Breast epithelium (tissue), 4 donors: ENCODE results near the gene ZNF266. TPM values are rescaled to one million over a fixed set of nuclear protein-coding genes. Genes with fewer than 3 reads are reported as not detected.

Source experiments
- DNase-seq, 2 donors: peaks; one replicate each; pipeline ENCODE4 v3.0.0-alpha.2; 2019; ENCODE audit warnings: low spot score in 2 of 2
- H3K27ac ChIP-seq, 2 donors: fragments of 200-600 bp; sonication (generic) in 1 of 2; one replicate each; pipeline ENCODE4 v1.5.1; 2016 to 2019; ENCODE audit warnings: mild to moderate bottlenecking in 1 of 2
- H3K27me3 ChIP-seq, 2 donors: fragments of 200-600 bp; sonication (generic) in 1 of 2; one replicate each; pipeline versions ENCODE4 v1.5.1 to v1.6.0; 2017 to 2019; ENCODE audit warnings: control low read depth in 1 of 2, mild to moderate bottlenecking in 1 of 2
- H3K36me3 ChIP-seq: fragments of 200-600 bp; one replicate; pipeline ENCODE4 v1.5.1; 2019
- H3K4me1 ChIP-seq, 2 donors: fragments of 200-600 bp; sonication (generic); one replicate each; pipeline ENCODE4 v1.5.1; 2016 to 2019; ENCODE audit warnings: control low read depth in 1 of 2
- H3K4me3 ChIP-seq, 3 donors: fragments of 200-600 bp; sonication (generic); 1 replicate in 2 of 3; 2 replicates in 1 of 3; pipeline ENCODE4 v1.5.1; 2016 to 2019; ENCODE audit warnings: mild to moderate bottlenecking in 3 of 3, moderate library complexity in 2 of 3
- H3K9me3 ChIP-seq, 2 donors: fragments of 200-600 bp; sonication (generic) in 1 of 2; one replicate each; pipeline ENCODE4 v1.5.1; 2016 to 2019; ENCODE audit warnings: control low read depth in 1 of 2
- POLR2A ChIP-seq: fragments of 450-650 bp; IDR thresholded peaks from one replicate; pipeline ENCODE4 v1.6.1; 2016; ENCODE audit warnings: antibody characterized with exemption, mild to moderate bottlenecking, moderate library complexity
- POLR2AphosphoS5 ChIP-seq, 3 donors: sonication (generic); formaldehyde crosslinking; IDR thresholded peaks; one replicate each; pipeline ENCODE4 v1.6.1; 2017; ENCODE audit warnings: antibody characterized with exemption in 3 of 3
- intact Hi-C: fragments of 100-400 bp; cut with DNase I; formaldehyde crosslinking; loops from one replicate; pipeline ENCODE4 v1.15.1; 2023; ENCODE audit warnings: low total_unique reads
- total RNA-seq, 3 donors: library from RNA; depleted of rRNA; stranded (reverse); fragments of >200 nt; gene quantifications; one replicate each; pipeline ENCODE4 v1.1.0, GENCODE V29; 2016
- TF ChIP-seq, protein P1 (sequence below), 3 donors: fragments of 450-650 bp; IDR thresholded peaks; one replicate each; pipeline ENCODE4 v1.5.1; 2016 to 2017; ENCODE audit warnings: antibody characterized with exemption in 3 of 3, mild to moderate bottlenecking in 3 of 3, moderate library complexity in 3 of 3

The ZNF266 gene
- 10 to 100 TPM; 20.5 to 45.8 (median 44.2) TPM for total RNA-seq

DNA sequence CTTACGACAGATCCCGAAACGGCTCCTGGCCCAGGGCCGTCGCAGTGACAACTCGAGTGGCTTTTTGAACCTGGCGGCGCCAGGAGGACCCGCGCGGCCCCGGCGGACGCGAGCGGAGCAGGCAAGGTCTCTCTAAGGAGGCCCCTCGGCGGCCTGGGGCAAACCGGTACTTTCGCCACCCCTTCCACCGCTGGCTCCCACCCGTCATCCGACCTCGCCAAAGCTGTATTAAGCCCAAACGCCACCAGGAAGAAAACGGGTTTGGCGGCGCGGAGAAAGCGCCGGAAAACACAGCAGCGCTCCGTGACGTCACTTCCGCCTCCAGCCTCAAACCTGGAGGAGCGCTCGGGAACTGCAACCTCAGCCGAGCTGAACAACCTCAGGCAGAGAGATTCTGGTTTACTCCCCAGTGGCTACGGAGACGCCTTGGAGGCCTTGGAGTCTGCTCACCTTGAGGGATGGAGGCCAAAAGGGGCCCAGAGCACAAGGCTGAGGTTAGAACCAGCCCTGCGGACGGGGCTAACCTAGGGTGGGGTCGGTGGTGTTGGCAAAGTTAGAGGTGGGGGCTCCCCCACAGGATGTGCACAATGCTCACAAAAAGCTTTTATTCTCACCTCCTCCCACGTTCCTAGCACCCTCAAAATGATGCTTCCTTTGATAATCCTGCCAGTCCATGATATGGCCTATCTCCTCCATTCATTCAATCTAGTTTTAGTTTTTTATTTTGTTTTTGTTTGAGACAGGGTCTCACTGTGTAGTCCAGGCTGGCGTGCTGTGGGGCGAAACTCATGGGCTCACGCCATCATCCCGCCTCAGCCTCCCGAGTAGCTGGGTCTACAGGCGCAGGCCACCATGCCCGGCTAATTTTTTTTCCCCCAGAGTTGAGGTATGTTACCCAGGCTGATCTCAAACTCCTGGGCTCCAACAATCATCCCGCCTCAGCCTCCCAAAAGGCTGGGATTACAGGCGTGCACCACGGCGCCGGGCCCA lies at the start of gene ZNF266:
Gene ZNF266, minus strand, starts transcription at position 295 of the 990 bp plus-strand sequence. CDS start 15,484 bp downstream, outside the sequence.
- TF ChIP-seq, protein P1, sequence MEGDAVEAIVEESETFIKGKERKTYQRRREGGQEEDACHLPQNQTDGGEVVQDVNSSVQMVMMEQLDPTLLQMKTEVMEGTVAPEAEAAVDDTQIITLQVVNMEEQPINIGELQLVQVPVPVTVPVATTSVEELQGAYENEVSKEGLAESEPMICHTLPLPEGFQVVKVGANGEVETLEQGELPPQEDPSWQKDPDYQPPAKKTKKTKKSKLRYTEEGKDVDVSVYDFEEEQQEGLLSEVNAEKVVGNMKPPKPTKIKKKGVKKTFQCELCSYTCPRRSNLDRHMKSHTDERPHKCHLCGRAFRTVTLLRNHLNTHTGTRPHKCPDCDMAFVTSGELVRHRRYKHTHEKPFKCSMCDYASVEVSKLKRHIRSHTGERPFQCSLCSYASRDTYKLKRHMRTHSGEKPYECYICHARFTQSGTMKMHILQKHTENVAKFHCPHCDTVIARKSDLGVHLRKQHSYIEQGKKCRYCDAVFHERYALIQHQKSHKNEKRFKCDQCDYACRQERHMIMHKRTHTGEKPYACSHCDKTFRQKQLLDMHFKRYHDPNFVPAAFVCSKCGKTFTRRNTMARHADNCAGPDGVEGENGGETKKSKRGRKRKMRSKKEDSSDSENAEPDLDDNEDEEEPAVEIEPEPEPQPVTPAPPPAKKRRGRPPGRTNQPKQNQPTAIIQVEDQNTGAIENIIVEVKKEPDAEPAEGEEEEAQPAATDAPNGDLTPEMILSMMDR (IDR thresholded peaks at IDR 0.05) = peak; percentile 85 to 95 (median 88)
- TF ChIP-seq POLR2A (no peak), POLR2AphosphoS5 (IDR thresholded peaks at IDR 0.05) (peak; percentile 51 to 85 (median 78))
- H3K4me1 ChIP-seq = no peaks in the 10 kb centered on the region
- no peaks in the 10 kb centered on the region for H3K27me3 ChIP-seq
- intact Hi-C loops = no loop called here
- H3K36me3 ChIP-seq = peaks cover 3% of the 10 kb centered on the region
- peak within 1 kb of the TSS; percentile 68 to 94 (median 74) for H3K4me3 ChIP-seq
- peak within 1 kb of the TSS; percentile 89 to 91 for H3K27ac ChIP-seq
- peaks cover 0 to 2% of the 10 kb centered on the region in 2 donors for H3K9me3 ChIP-seq
- peak; percentile 83 to 90 for DNase-seq

DNA sequence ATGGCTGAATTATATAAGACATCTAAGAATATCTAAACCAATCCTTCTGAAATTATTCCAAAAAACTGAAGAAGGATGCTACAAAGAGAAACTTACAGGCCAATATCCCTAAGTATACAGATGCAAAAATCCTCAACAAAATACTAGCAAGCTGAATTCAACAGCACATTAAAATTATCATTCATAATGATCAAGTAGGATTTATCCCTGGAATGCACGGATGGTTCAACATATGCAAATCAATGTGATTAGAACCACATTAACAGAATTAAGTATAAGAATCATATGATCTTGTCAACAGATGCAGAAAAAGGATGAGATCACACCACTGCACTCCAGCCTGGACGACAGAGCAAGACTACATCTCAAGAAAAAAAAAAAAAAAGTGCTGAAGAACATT lies 49.8 kb upstream of the ZNF266 start:
- H3K9me3 ChIP-seq = peaks cover 43 to 77% of the 10 kb centered on the region in 2 donors
- intact Hi-C loops = no loop called here
- no peaks in the 10 kb centered on the region for H3K4me1 ChIP-seq
- H3K27ac ChIP-seq = no peak overlapping the region
- no peaks in the 10 kb centered on the region for H3K36me3 ChIP-seq
- no peak for DNase-seq
- no peaks in the 10 kb centered on the region for H3K27me3 ChIP-seq
- H3K4me3 ChIP-seq = no peak overlapping the region
- TF ChIP-seq POLR2A (no peak), POLR2AphosphoS5 (IDR thresholded peaks at IDR 0.05) (no peak)
- TF ChIP-seq, protein P1 (IDR thresholded peaks at IDR 0.05) = no peak

GRCh38 chr19:9474975-9475374 lies 39.6 kb upstream of the ZNF266 start:
- Histone ChIP-seq H3K9me3 (peaks cover 0 to 70% of the 10 kb centered on the region in 2 donors), H3K4me3 (no peak overlapping the region), H3K4me1 (no peaks in the 10 kb centered on the region), H3K36me3 (no peaks in the 10 kb centered on the region), H3K27ac (no peak overlapping the region), H3K27me3 (no peaks in the 10 kb centered on the region)
- no peak for DNase-seq
- intact Hi-C loops = no loop called here
- TF ChIP-seq, protein P1 (IDR thresholded peaks at IDR 0.05) = no peak
- TF ChIP-seq POLR2A = no peak
- no peak for TF ChIP-seq POLR2AphosphoS5 (IDR thresholded peaks at IDR 0.05)

- Histone ChIP-seq H3K36me3 (no peaks in the 10 kb centered on the region), H3K9me3 (peaks cover 33 to 83% of the 10 kb centered on the region in 2 donors), H3K4me1 (no peaks in the 10 kb centered on the region), H3K27me3 (no peaks in the 10 kb centered on the region), H3K27ac (no peak overlapping the region), H3K4me3 (no peak overlapping the region)
- no peak for DNase-seq
- TF ChIP-seq POLR2A (no peak), POLR2AphosphoS5 (IDR thresholded peaks at IDR 0.05) (no peak)
- TF ChIP-seq, protein P1 (IDR thresholded peaks at IDR 0.05) = no peak
- intact Hi-C loops = no loop called here
Measured at GRCh38 chr19:9467161-9467560, 31.8 kb upstream of the ZNF266 start.

DNA sequence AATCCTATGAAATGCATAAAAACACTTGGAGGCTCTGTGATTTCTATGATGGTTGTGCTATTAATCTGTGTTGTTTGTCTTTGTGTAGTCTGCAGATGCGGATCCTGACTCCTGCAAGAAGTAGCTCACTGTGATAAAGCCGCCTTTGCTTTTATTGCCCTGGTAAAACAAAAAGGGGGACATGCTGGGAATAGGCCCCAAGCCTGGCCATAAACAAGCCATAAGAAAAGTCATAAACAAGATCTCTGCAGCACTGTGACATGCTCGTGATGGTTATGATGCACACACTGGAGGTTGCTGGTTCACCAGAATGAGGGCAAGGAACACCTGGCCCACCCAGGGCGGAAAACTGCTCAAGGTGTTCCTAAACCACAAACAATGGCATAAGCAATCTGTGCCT lies 26.6 kb upstream of the ZNF266 start:
- H3K36me3 ChIP-seq = no peaks in the 10 kb centered on the region
- H3K27ac ChIP-seq = no peak overlapping the region
- no peaks in the 10 kb centered on the region for H3K4me1 ChIP-seq
- intact Hi-C loops = no loop called here
- TF ChIP-seq, protein P1 (IDR thresholded peaks at IDR 0.05) = no peak
- TF ChIP-seq POLR2A = no peak
- TF ChIP-seq POLR2AphosphoS5 (IDR thresholded peaks at IDR 0.05) = no peak
- no peaks in the 10 kb centered on the region for H3K27me3 ChIP-seq
- peaks cover 36 to 92% of the 10 kb centered on the region in 2 donors for H3K9me3 ChIP-seq
- DNase-seq = no peak
- no peak overlapping the region for H3K4me3 ChIP-seq
